GM18498 (cell line): ENCODE data around the gene ZFP36L2.
A peak's percentile ranks its signal among the peaks of the same experiment; 100 is the strongest.

ENCODE experiments used
- ATAC-seq: cut with Tn5 transposase; IDR thresholded peaks from one replicate; pipeline ENCODE4 v1.9.1; 2021; ENCODE audit warnings: mild to moderate bottlenecking, moderate library complexity; ENCODE audit not compliant: unreplicated experiment

Gene ZFP36L2

GRCh38 chr2:43224131-43224570 lies 2.3 kb downstream of the ZFP36L2 start:
- no peak for ATAC-seq

GRCh38 chr2:43223521-43224001 lies 2.8 kb downstream of the ZFP36L2 start:
- ATAC-seq = no peak

GRCh38 chr2:43222475-43223309 lies 3.7 kb downstream of the ZFP36L2 start:
- ATAC-seq = no peak

- no peak for ATAC-seq
Observed at GRCh38 chr2:43221763-43222474, 4.5 kb downstream of the ZFP36L2 start.

GRCh38 chr2:43221124-43221762 lies 5.2 kb downstream of the ZFP36L2 start:
- ATAC-seq = no peak

GRCh38 chr2:43220760-43221123 lies 5.7 kb downstream of the ZFP36L2 start:
- ATAC-seq = no peak

GRCh38 chr2:43220229-43220751 lies 6.1 kb downstream of the ZFP36L2 start:
- no peak for ATAC-seq

- peak; percentile 59 for ATAC-seq
Observed at GRCh38 chr2:43219383-43220228, 6.8 kb downstream of the ZFP36L2 start.

GRCh38 chr2:43218702-43219382 lies 7.6 kb downstream of the ZFP36L2 start:
- peak; percentile 48 for ATAC-seq

GRCh38 chr2:43218155-43218701 lies 8.2 kb downstream of the ZFP36L2 start:
- ATAC-seq = no peak

GRCh38 chr2:43217228-43218154 lies 8.9 kb downstream of the ZFP36L2 start:
- no peak for ATAC-seq

GRCh38 chr2:43216629-43217028 lies 9.8 kb downstream of the ZFP36L2 start:
- ATAC-seq = no peak

- no peak for ATAC-seq
Observed at GRCh38 chr2:43215673-43216255, 10.6 kb downstream of the ZFP36L2 start.

GRCh38 chr2:43214253-43214652 lies 12.2 kb downstream of the ZFP36L2 start:
- ATAC-seq = no peak

GRCh38 chr2:43212931-43213330 lies 13.5 kb downstream of the ZFP36L2 start:
- ATAC-seq = no peak

- ATAC-seq = no peak
Observed at GRCh38 chr2:43212216-43212835, 14.1 kb downstream of the ZFP36L2 start.

GRCh38 chr2:43210467-43211303 lies 15.7 kb downstream of the ZFP36L2 start:
- ATAC-seq = no peak
